Measurements from ENCODE around the gene BBS9.

DNA sequence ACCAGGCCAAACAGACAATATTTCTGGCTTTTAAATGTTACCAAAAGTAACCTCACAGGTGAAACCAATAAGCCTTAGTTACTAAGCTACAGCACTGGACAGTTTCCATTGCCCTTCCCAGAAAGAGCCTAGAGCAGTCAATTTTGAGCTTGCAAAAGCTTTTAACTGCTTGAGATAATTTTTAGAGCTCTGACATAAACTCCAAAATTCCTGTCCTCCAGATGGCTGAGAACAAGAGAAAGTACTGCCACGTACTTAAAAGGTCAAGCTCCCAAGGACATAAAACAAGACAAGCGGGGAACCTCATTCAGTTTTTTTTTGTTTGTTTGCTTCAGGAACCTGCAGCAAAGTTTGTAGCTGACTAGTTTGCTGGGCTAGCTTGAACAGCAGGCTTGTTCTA is 54.1 kb downstream of the BBS9 start:
- TF ChIP-seq EZH2 (IDR thresholded peaks at IDR 0.05) (no peak), POLR2AphosphoS5 (IDR thresholded peaks at IDR 0.05; ENCODE audit: borderline replicate concordance, low read depth, low read length) (no peak)

Data from SK-N-MC (cell line).